Heart left ventricle (tissue), 16 donors: Measurements from ENCODE around the gene SLCO3A1. TPM values are rescaled to one million over a fixed set of nuclear protein-coding genes. Genes with fewer than 3 reads are reported as not detected.

Experiments
- ATAC-seq, 4 donors: fragments of 200-7000 bp; cut with Tn5 transposase; one replicate each; pipeline ENCODE4 v1.9.1; 2020 to 2022; ENCODE audit warnings: moderate library complexity in 4 of 4, mild to moderate bottlenecking in 3 of 4, moderate number of reproducible peaks in 1 of 4
- DNase-seq, 5 donors: peaks; one replicate each; pipeline ENCODE4 v3.0.0-alpha.2; 2020
- H3K27ac ChIP-seq, 12 donors: fragments of 200-600 bp; sonication (generic) in 4 of 12; one replicate each; pipeline versions ENCODE4 v1.5.0 to v1.8.0; 2016 to 2022; ENCODE audit warnings: mild to moderate bottlenecking in 2 of 12
- H3K27me3 ChIP-seq, 9 donors: fragments of 200-600 bp; sonication (generic) in 2 of 9; one replicate each; pipeline versions ENCODE4 v1.5.1 to v1.8.0; 2016 to 2022; ENCODE audit warnings: mild to moderate bottlenecking in 3 of 9
- H3K36me3 ChIP-seq, 9 donors: fragments of 200-600 bp; sonication (generic) in 2 of 9; one replicate each; pipeline versions ENCODE4 v1.5.0 to v1.8.0; 2018 to 2022; ENCODE audit warnings: mild to moderate bottlenecking in 2 of 9
- H3K4me1 ChIP-seq, 12 donors: fragments of 200-600 bp; sonication (generic) in 4 of 12; one replicate each; pipeline versions ENCODE4 v1.5.0 to v1.8.0; 2016 to 2022; ENCODE audit warnings: mild to moderate bottlenecking in 3 of 12
- H3K4me3 ChIP-seq, 12 donors: fragments of 200-600 bp; sonication (generic) in 4 of 12; one replicate each; pipeline versions ENCODE4 v1.5.0 to v1.8.0; 2017 to 2022; ENCODE audit warnings: mild to moderate bottlenecking in 9 of 12, moderate library complexity in 4 of 12
- H3K9me3 ChIP-seq, 12 donors: fragments of 200-600 bp; sonication (generic) in 4 of 12; one replicate each; pipeline versions ENCODE4 v1.5.0 to v1.8.0; 2016 to 2022; ENCODE audit warnings: mild to moderate bottlenecking in 1 of 12
- POLR2A ChIP-seq, 2 donors: fragments of 450-650 bp; IDR thresholded peaks; one replicate each; pipeline ENCODE4 v1.6.1; 2017; ENCODE audit warnings: antibody characterized with exemption in 2 of 2, mild to moderate bottlenecking in 2 of 2, moderate library complexity in 2 of 2
- WGBS, 4 donors: extraction: QIAGEN DNeasy Blood & Tissue Kit in 2 of 4; methylation state at CpG; one replicate each; pipeline versions ENCODE4 v1.1.5 to v1.1.7; 2013 to 2018; 5-methylcytosine and 5-hydroxymethylcytosine counted together
- intact Hi-C, 10 donors: fragments of 100-400 bp; cut with DNase I; formaldehyde crosslinking; loops; one replicate each; pipeline versions ENCODE4 v1.11.1 to v1.14.2; 2022
- polyA plus RNA-seq, 2 donors: library from polyadenylated mRNA; stranded (reverse); fragments of 200-250 nt; gene quantifications; one replicate each; pipeline ENCODE4 v1.2.3, GENCODE V29; 2013
- total RNA-seq, 9 donors: library from RNA; depleted of rRNA in 2 of 9; stranded (reverse); fragments of >200 nt in 2 of 9; fragmentation: NEBNext Ultra II Directional in 3 of 9; extraction: Animal tissue kit (Norgen Biotek cat#: 25700) in 3 of 9; gene quantifications; one replicate each; pipeline versions ENCODE4 v1.1.0 to v1.2.4, GENCODE V29; 2016 to 2023
- TF ChIP-seq, protein P1 (sequence below), 12 donors: fragments of 200-600 bp; sonication (generic) in 4 of 12; IDR thresholded peaks; one replicate each; pipeline versions ENCODE4 v1.5.0 to v1.8.0; 2018 to 2022; ENCODE audit warnings: antibody characterized with exemption in 12 of 12, mild to moderate bottlenecking in 5 of 12
- donor health status: ischemic (EF 13 %, LVEDD 7.1; RV severe dilation, severe dysfunction).
- donor health status: healthy with polysubstance abuse.
- donor health status: DM: no; HTN: yes; CAD: no.
- donor health status: DM: no; HTN: no; CAD: no.
- donor health status: ischemic (EF 25% LVEDD 6.9; RV normal size, moderate dysfunction).
- donor health status: ischemic (EF 25% LVEDD 5.7; RV mildly dilated, moderate dysfunction).
- donor health status: healthy.
- donor health status: DM: yes; HTN: yes; CAD: no.
- donor health status: ischemic (EF 35%, LVEDD 5.7; RV mildly dilated, moderate dysfunction).
- donor health status: nonischemic (EF 11% LVEDD 7.7; RV severe dilation, severe dysfunction).
- donor health status: DM: yes; HTN: yes; CAD: no.
- donor health status: PGD.
- donor health status: ischemic (EF 29% LVEDD 5.4; RV normal size, mild dysfunction).
- donor health status: nonischemic (EF 23%, LVEDD 6.1; RV moderate dilation, normal function).

SLCO3A1 gene
- total and polyA plus RNA-seq, 11 donors, result 26.3 to 64.2 (median 50.2) TPM

DNA sequence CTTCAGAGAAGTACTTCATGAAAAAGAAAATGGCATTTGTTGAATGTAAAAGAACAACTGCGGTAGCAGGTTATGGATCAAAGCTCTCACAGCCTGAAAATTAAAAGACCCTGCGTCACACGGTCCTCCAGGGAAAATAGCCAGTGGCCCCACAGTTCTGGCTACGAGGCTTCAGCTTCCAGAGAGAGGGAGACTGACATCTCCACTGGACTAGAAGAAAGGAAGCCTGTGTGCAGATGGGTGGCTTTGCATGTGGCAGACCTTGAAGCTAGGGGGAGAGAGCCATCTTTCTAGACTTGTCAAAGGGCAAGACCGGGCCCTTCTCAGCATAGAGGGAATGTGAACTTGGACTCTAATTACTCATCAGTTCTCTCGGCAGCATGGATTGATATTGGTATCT is 159.4 kb downstream of the SLCO3A1 start:
- H3K27ac ChIP-seq, result peak overlapping the region in 5 of 12 donors; percentile 49 to 80 (median 64)
- H3K4me3 ChIP-seq, result no peak overlapping the region
- no peaks in the 10 kb centered on the region for H3K9me3 ChIP-seq
- TF ChIP-seq, protein P1, sequence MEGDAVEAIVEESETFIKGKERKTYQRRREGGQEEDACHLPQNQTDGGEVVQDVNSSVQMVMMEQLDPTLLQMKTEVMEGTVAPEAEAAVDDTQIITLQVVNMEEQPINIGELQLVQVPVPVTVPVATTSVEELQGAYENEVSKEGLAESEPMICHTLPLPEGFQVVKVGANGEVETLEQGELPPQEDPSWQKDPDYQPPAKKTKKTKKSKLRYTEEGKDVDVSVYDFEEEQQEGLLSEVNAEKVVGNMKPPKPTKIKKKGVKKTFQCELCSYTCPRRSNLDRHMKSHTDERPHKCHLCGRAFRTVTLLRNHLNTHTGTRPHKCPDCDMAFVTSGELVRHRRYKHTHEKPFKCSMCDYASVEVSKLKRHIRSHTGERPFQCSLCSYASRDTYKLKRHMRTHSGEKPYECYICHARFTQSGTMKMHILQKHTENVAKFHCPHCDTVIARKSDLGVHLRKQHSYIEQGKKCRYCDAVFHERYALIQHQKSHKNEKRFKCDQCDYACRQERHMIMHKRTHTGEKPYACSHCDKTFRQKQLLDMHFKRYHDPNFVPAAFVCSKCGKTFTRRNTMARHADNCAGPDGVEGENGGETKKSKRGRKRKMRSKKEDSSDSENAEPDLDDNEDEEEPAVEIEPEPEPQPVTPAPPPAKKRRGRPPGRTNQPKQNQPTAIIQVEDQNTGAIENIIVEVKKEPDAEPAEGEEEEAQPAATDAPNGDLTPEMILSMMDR (IDR thresholded peaks at IDR 0.05), result no peak
- no peak for TF ChIP-seq POLR2A (IDR thresholded peaks at IDR 0.05)
- H3K36me3 ChIP-seq, result no peaks in the 10 kb centered on the region
- WGBS, 4 donors, result 92 to 94% (median 93%) methylated on average over 6 of the region's 6 CpGs
- DNase-seq (no peak), ATAC-seq (no peak)
- intact Hi-C loops, result loop anchor here in 1 of 10 donors (5.0 kb wide), 1 partner anchor 44 kb away; no protein-coding TSS in a partner anchor
- peaks cover 10 to 69% (median 55%) of the 10 kb centered on the region in 12 donors for H3K4me1 ChIP-seq
- no peaks in the 10 kb centered on the region for H3K27me3 ChIP-seq

DNA sequence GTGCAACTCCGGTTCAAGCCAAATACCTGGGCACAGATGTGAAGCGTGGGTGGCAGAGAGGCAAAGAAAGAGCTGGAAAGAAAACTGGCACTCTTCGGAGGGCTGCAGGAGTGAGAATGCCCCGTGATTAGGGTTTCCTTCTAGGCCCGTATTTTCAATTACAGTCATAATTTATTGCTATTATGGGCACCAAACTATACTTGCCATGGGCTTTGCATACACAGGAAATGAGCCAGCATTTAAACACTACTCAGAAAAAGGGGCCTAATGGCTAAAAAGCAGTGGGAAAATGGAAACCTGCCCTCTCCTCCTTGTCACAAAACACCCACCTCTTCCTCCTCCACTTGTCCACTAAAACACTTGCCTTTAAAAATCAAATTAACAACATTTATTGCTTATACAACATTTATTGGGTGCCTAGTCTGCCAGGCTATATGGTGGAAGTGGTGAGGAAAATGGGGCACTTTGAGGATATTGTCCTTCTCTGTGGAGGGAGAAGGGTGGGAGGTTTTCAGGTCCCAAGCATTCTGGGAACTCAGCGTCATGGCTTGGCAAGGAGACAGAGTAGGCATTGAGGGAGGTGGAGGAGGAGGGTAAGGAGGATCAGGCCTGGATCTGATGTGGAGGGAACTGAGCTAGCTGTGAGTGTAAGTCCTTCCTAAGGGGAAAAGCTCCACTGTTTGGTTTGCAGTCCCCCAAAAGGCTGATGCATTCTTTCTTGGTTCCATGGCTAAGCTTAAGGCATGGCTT is 160.9 kb downstream of the SLCO3A1 start:
- 77 to 94% (median 85%) methylated on average over 6 of the region's 6 CpGs for WGBS, 4 donors
- Histone ChIP-seq H3K9me3 (no peaks in the 10 kb centered on the region), H3K4me3 (no peak overlapping the region), H3K27ac (no peak overlapping the region), H3K4me1 (peaks cover 2 to 73% (median 55%) of the 10 kb centered on the region in 12 donors), H3K27me3 (no peaks in the 10 kb centered on the region), H3K36me3 (no peaks in the 10 kb centered on the region)
- DNase-seq (no peak), ATAC-seq (no peak)
- no peak for TF ChIP-seq POLR2A (IDR thresholded peaks at IDR 0.05)
- TF ChIP-seq, protein P1 (IDR thresholded peaks at IDR 0.05), result no peak
- intact Hi-C loops, result loop anchor here in 2 of 10 donors (5.0 kb wide), 2 partner anchors 32 to 43 kb away; no protein-coding TSS in a partner anchor

DNA sequence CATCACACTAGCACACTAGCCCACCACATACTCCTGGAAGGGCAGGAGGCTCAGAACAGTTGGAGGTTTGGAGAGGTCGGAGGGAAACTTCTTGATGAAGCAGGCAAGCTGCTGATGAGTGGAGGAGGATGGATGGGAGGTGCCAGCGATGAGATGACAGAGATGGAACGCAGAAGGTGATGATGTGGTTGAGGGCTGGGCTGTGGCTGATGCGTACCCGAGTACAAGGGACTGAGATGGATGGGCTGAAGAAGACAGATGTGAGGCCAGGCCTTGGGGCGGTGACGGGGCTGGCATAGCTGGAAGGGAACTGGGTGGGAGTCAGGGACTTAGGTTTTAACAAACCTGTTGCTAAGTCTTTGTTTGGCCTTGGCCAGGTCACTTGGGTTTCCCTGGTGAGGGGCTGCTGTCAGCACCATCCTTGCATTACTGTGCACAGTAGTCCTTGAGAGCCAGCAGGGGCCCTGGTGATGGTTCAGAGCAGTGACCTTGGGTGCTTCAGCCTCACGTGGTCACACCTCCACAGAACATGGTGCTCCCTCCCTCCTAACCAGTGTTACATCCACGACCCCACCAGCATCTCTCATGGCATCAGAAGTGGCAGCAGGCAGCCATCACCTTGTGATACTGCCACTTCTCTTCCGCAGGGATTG is 164.5 kb downstream of the SLCO3A1 start:
- intact Hi-C loops, result loop anchor here in 1 of 10 donors (5.0 kb wide), 1 partner anchor 36 kb away; no protein-coding TSS in a partner anchor
- DNase-seq (no peak), ATAC-seq (peak in 3 of 4 donors; percentile 3 to 34 (median 30))
- TF ChIP-seq, protein P1 (IDR thresholded peaks at IDR 0.05), result no peak
- TF ChIP-seq POLR2A (IDR thresholded peaks at IDR 0.05), result no peak
- H3K4me3 ChIP-seq, result no peak overlapping the region
- no peaks in the 10 kb centered on the region for H3K36me3 ChIP-seq
- peak overlapping the region in 2 of 12 donors; percentile 12 to 51 for H3K27ac ChIP-seq
- H3K9me3 ChIP-seq, result no peaks in the 10 kb centered on the region
- H3K4me1 ChIP-seq, result peaks cover 0 to 83% (median 56%) of the 10 kb centered on the region in 12 donors
- WGBS, 4 donors, result 56 to 65% (median 64%) methylated on average over 10 of the region's 10 CpGs
- H3K27me3 ChIP-seq, result no peaks in the 10 kb centered on the region
